ENCODE measurements around the gene ELF4.

DNA sequence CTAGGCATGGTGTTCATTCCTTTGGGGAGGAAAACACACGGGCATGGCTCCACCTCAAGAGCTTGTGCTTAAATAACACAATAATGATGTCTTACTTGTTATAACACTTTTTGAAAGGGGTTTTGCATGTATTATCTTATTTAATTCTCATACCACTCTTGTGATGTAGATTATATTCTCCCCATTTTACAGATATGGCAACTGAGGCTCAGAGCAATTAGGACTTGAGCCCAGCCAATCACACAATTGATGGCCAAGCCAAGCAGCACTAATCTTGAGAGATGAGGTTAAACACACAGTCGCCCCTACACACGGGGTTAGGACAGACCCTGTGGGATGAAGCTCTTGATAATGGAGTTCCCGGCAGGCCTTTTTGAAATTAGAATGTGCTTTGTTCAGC is 82.7 kb downstream of the ELF4 start:
- TF ChIP-seq, protein P1, sequence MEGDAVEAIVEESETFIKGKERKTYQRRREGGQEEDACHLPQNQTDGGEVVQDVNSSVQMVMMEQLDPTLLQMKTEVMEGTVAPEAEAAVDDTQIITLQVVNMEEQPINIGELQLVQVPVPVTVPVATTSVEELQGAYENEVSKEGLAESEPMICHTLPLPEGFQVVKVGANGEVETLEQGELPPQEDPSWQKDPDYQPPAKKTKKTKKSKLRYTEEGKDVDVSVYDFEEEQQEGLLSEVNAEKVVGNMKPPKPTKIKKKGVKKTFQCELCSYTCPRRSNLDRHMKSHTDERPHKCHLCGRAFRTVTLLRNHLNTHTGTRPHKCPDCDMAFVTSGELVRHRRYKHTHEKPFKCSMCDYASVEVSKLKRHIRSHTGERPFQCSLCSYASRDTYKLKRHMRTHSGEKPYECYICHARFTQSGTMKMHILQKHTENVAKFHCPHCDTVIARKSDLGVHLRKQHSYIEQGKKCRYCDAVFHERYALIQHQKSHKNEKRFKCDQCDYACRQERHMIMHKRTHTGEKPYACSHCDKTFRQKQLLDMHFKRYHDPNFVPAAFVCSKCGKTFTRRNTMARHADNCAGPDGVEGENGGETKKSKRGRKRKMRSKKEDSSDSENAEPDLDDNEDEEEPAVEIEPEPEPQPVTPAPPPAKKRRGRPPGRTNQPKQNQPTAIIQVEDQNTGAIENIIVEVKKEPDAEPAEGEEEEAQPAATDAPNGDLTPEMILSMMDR (IDR thresholded peaks at IDR 0.05): no peak
- TF ChIP-seq POLR2A (IDR thresholded peaks at IDR 0.05) (no peak), EP300 (IDR thresholded peaks at IDR 0.05) (no peak)

Measured in gastroesophageal sphincter (tissue), 3 donors.